CD4-positive, alpha-beta T cell (primary cell): Measurements from ENCODE around the gene TAF1B. TPM values are rescaled to one million over a fixed set of nuclear protein-coding genes. Genes with fewer than 3 reads are reported as not detected.

Experiments
- ATAC-seq: fragments of 200-7000 bp; cut with Tn5 transposase; one replicate; pipeline ENCODE4 v1.10.0; 2022; ENCODE audit warnings: mild to moderate bottlenecking; ENCODE audit not compliant: poor library complexity
- CTCF ChIA-PET: fragments of 350-600 bp; sonication (Branson Sonifier 250); formaldehyde crosslinking; loops from one replicate; lab custom pipeline; 2021; ENCODE audit warnings: antibody characterized with exemption, inconsistent platforms; lab: Charles Lee
- POLR2A ChIA-PET: fragments of 350-600 bp; sonication (Branson Sonifier 250); formaldehyde crosslinking; loops from one replicate; lab custom pipeline; 2021; ENCODE audit warnings: antibody characterized with exemption, inconsistent platforms; lab: Charles Lee
- DNase-seq, 14 experiments: peaks; one replicate each; pipeline ENCODE4 v3.0.0-alpha.2; 2013 to 2020; ENCODE audit warnings: mixed read lengths in 2 of 14
- H3K27ac ChIP-seq, 2 donors: one replicate each; pipeline versions ENCODE4 v1.5.1 to v1.7.0; 2013; ENCODE audit warnings: low read length in 2 of 2, low read depth in 1 of 2, mild to moderate bottlenecking in 1 of 2
- H3K27me3 ChIP-seq, 2 experiments: 1 replicate in 1 of 2; 2 replicates in 1 of 2; pipeline versions ENCODE4 v1.6.1 to v1.7.0; 2013; ENCODE audit warnings: low read length in 2 of 2, control low read depth in 1 of 2, mild to moderate bottlenecking in 1 of 2, moderate library complexity in 1 of 2; ENCODE audit not compliant: insufficient read depth in 2 of 2, control insufficient read depth in 1 of 2
- H3K36me3 ChIP-seq: one replicate; pipeline ENCODE4 v1.6.1; 2013; ENCODE audit warnings: low read length, control low read depth; ENCODE audit not compliant: insufficient read depth
- H3K4me1 ChIP-seq: one replicate; pipeline ENCODE4 v1.6.1; 2013; ENCODE audit warnings: low read length, control low read depth; ENCODE audit not compliant: insufficient read depth
- H3K4me3 ChIP-seq: one replicate; pipeline ENCODE4 v1.5.1; 2013; ENCODE audit warnings: mild to moderate bottlenecking, low read length, moderate library complexity
- H3K9me3 ChIP-seq, 2 experiments: 1 replicate in 1 of 2; 2 replicates in 1 of 2; pipeline versions ENCODE4 v1.6.1 to v1.7.0; 2013; ENCODE audit warnings: low read length in 2 of 2, mild to moderate bottlenecking in 2 of 2, control low read depth in 1 of 2, moderate library complexity in 1 of 2; ENCODE audit not compliant: control insufficient read depth in 1 of 2, insufficient read depth in 1 of 2
- H3K27ac Mint-ChIP-seq: one replicate; pipeline ENCODE4 v1.8.0; 2020; ENCODE audit warnings: mixed read lengths
- H3K27me3 Mint-ChIP-seq: one replicate; pipeline ENCODE4 v1.8.0; 2021; ENCODE audit warnings: mixed read lengths
- H3K36me3 Mint-ChIP-seq: one replicate; pipeline ENCODE4 v1.8.0; 2021; ENCODE audit warnings: low read depth, mixed read lengths
- H3K4me1 Mint-ChIP-seq: one replicate; pipeline ENCODE4 v1.8.0; 2021; ENCODE audit warnings: low read depth, mixed read lengths
- H3K4me3 Mint-ChIP-seq: one replicate; pipeline ENCODE4 v1.8.0; 2020; ENCODE audit warnings: mild to moderate bottlenecking, mixed read lengths
- H3K9me3 Mint-ChIP-seq: one replicate; pipeline ENCODE4 v1.8.0; 2020; ENCODE audit warnings: mixed read lengths
- intact Hi-C, 2 experiments: fragments of 100-400 bp; cut with DNase I in 1 of 2; cut with micrococcal nuclease in 1 of 2; formaldehyde crosslinking; loops; one replicate each; pipeline versions ENCODE4 v1.15.1 to v1.9.0; 2023 to 2025; cut with DNase I, micrococcal nuclease
- total RNA-seq, 174 experiments: library from RNA in 2 of 174; stranded (reverse) in 2 of 174; gene quantifications; one replicate each; pipeline ENCODE4 v1.2.3 and lab custom pipeline; 2021 to 2026
- TF ChIP-seq, protein P1 (sequence below): fragments of 200-600 bp; IDR thresholded peaks from one replicate; pipeline ENCODE4 v1.8.0; 2022; ENCODE audit warnings: antibody characterized with exemption, mild to moderate bottlenecking

The TAF1B gene
- total RNA-seq, 2 experiments from 2014 or later: 9.9 to 10.8 TPM

DNA sequence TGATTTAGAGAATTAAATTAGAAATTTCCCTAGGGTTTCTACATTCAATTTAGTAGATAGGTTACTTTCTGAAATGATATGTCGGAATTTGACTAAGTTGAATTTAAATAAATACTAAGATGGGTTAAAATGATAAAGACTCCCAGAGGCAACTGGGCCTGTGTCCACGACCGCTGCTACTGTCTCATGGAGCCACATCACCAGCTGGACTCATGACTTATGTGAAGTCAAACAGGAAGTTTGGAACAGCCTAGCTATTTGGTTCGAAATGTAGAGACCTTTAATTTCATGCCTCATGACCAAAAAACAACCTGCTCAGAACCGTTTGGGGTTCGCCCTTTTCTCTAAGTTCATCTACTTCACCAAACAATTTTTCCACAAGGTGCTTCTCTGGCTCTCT, 130.4 kb downstream of the TAF1B start:
- Mint-ChIP-seq H3K27me3 (peaks cover 6% of the 10 kb centered on the region), H3K4me1 (peaks cover 4% of the 10 kb centered on the region), H3K9me3 (no peaks in the 10 kb centered on the region), H3K4me3 (no peak overlapping the region), H3K27ac (no peak overlapping the region), H3K36me3 (no peaks in the 10 kb centered on the region)
- no peak overlapping the region for H3K27ac ChIP-seq
- H3K36me3 ChIP-seq: no peaks in the 10 kb centered on the region
- no peaks in the 10 kb centered on the region for H3K9me3 ChIP-seq
- H3K4me3 ChIP-seq: no peak overlapping the region
- ATAC-seq (no peak), DNase-seq (no peak)
- CTCF ChIA-PET: interaction anchor here (1.9 kb wide), 1 partner anchor 10 kb away, joined by 8 read pairs; no protein-coding TSS in a partner anchor
- intact Hi-C loops: no loop called here
- no peaks in the 10 kb centered on the region for H3K4me1 ChIP-seq
- H3K27me3 ChIP-seq: no peaks in the 10 kb centered on the region
- POLR2A ChIA-PET: no interaction called here
- TF ChIP-seq, protein P1, sequence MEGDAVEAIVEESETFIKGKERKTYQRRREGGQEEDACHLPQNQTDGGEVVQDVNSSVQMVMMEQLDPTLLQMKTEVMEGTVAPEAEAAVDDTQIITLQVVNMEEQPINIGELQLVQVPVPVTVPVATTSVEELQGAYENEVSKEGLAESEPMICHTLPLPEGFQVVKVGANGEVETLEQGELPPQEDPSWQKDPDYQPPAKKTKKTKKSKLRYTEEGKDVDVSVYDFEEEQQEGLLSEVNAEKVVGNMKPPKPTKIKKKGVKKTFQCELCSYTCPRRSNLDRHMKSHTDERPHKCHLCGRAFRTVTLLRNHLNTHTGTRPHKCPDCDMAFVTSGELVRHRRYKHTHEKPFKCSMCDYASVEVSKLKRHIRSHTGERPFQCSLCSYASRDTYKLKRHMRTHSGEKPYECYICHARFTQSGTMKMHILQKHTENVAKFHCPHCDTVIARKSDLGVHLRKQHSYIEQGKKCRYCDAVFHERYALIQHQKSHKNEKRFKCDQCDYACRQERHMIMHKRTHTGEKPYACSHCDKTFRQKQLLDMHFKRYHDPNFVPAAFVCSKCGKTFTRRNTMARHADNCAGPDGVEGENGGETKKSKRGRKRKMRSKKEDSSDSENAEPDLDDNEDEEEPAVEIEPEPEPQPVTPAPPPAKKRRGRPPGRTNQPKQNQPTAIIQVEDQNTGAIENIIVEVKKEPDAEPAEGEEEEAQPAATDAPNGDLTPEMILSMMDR: no peak

DNA sequence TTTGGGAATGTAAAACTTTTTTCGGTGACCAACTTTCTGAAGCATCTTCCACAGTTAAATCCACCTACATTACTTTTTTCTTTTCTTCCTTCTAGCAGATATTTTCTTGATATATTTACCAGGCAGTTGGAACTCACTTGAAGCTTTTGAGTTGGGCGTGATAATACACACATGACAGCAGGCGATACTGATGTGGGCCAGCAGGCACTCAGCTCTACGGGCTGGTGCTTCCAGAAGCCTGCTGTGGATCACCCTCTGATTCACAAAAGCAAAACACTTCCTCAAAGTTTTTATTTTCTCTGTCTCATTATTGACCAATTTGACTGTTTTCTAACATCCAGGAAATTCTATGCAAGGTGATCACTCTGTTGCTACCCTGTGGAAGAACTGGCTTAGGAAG, 131.1 kb downstream of the TAF1B start:
- H3K4me3 ChIP-seq: no peak overlapping the region
- Mint-ChIP-seq H3K36me3 (no peaks in the 10 kb centered on the region), H3K27ac (no peak overlapping the region), H3K9me3 (no peaks in the 10 kb centered on the region), H3K4me3 (no peak overlapping the region), H3K27me3 (peaks cover 6% of the 10 kb centered on the region), H3K4me1 (peaks cover 4% of the 10 kb centered on the region)
- no peak for ATAC-seq
- H3K9me3 ChIP-seq: no peaks in the 10 kb centered on the region
- intact Hi-C loops: no loop called here
- no peak for DNase-seq
- no peaks in the 10 kb centered on the region for H3K4me1 ChIP-seq
- no peaks in the 10 kb centered on the region for H3K27me3 ChIP-seq
- no peak overlapping the region for H3K27ac ChIP-seq
- POLR2A ChIA-PET: no interaction called here
- CTCF ChIA-PET: interaction anchor here (1.0 to 1.9 kb wide), 2 partner anchors 10 to 161 kb away, joined by 3 to 8 read pairs; no protein-coding TSS in a partner anchor
- no peaks in the 10 kb centered on the region for H3K36me3 ChIP-seq
- TF ChIP-seq, protein P1: no peak

DNA sequence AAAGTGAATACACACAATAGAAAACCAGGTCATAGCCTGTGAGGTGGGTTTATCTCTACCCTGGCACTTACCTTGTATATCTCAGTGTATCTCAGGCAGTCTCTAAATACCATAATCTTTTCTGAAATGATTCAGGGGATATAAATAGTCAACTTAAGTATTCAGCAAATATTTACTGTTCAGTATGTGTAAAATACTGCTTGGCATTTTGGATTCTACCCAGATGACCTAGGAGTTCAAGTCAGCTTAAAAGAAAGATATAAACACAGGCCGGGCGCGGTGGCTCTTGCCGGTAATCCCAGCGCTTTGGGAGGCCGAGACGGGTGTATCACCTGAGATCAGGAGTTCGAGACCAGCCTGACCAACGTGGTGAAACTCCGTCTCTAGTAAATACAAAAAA, 132.1 kb downstream of the TAF1B start:
- Mint-ChIP-seq H3K4me3 (no peak overlapping the region), H3K9me3 (no peaks in the 10 kb centered on the region), H3K36me3 (no peaks in the 10 kb centered on the region), H3K27ac (no peak overlapping the region), H3K4me1 (peaks cover 11% of the 10 kb centered on the region), H3K27me3 (peaks cover 11% of the 10 kb centered on the region)
- TF ChIP-seq, protein P1: no peak
- ATAC-seq (no peak), DNase-seq (no peak)
- Histone ChIP-seq H3K27me3 (no peaks in the 10 kb centered on the region), H3K4me1 (peaks cover 3% of the 10 kb centered on the region), H3K4me3 (no peak overlapping the region), H3K9me3 (no peaks in the 10 kb centered on the region), H3K36me3 (no peaks in the 10 kb centered on the region), H3K27ac (no peak overlapping the region)
- ChIA-PET CTCF (interaction anchor here (1.0 to 1.9 kb wide), 2 partner anchors 9 to 162 kb away, joined by 3 to 8 read pairs; no protein-coding TSS in a partner anchor), POLR2A (no interaction called here)
- intact Hi-C loops: no loop called here
